Activated CD4-positive, CD25-positive, alpha-beta regulatory T cell (primary cell): ENCODE measurements around the gene MRPL24.
A peak's percentile ranks its signal among the peaks of the same experiment; 100 is the strongest.

ENCODE experiments used
- DNase-seq, 4 experiments: peaks; one replicate each; lab custom pipeline; 2025; lab: John Stamatoyannopoulos, UW

The MRPL24 gene

GRCh38 chr1:156709757-156710489 is 31.0 kb downstream of the MRPL24 start:
- no peak for DNase-seq

- DNase-seq, result no peak
Measured at GRCh38 chr1:156709031-156709430, 31.9 kb downstream of the MRPL24 start.

GRCh38 chr1:156708218-156708661 is 32.6 kb downstream of the MRPL24 start:
- no peak for DNase-seq

- no peak for DNase-seq
Measured at GRCh38 chr1:156707417-156708217, 33.3 kb downstream of the MRPL24 start.

- no peak for DNase-seq
Measured at GRCh38 chr1:156706657-156707416, 34.1 kb downstream of the MRPL24 start.

GRCh38 chr1:156705918-156706656 is 34.8 kb downstream of the MRPL24 start:
- DNase-seq, result peak; percentile 32 to 58 (median 42)

- no peak for DNase-seq
Measured at GRCh38 chr1:156705321-156705917, 35.5 kb downstream of the MRPL24 start, which contains the start of gene CRABP2. Gene CRABP2 (minus strand): TSS chr1:156705583. CDS start chr1:156705446, 137 bp downstream.

- DNase-seq, result peak in 2 of 4 experiments; percentile 10 to 11
Measured at GRCh38 chr1:156704930-156705320, 36.0 kb downstream of the MRPL24 start.

- DNase-seq, result no peak
Measured at GRCh38 chr1:156704166-156704711, 36.6 kb downstream of the MRPL24 start.

- no peak for DNase-seq
Measured at GRCh38 chr1:156703741-156704140, 37.1 kb downstream of the MRPL24 start.

- DNase-seq, result no peak
Measured at GRCh38 chr1:156703336-156703735, 37.6 kb downstream of the MRPL24 start.

- DNase-seq, result no peak
Measured at GRCh38 chr1:156700736-156701531, 40.0 kb downstream of the MRPL24 start.

- no peak for DNase-seq
Measured at GRCh38 chr1:156698995-156699394, 41.9 kb downstream of the MRPL24 start.

- DNase-seq, result no peak
Measured at GRCh38 chr1:156697481-156697880, 43.4 kb downstream of the MRPL24 start.

- DNase-seq, result no peak
Measured at GRCh38 chr1:156696755-156697154, 44.1 kb downstream of the MRPL24 start.

GRCh38 chr1:156694690-156694962 is 46.3 kb downstream of the MRPL24 start:
- no peak for DNase-seq

- DNase-seq, result no peak
Measured at GRCh38 chr1:156693848-156694689, 46.8 kb downstream of the MRPL24 start.

- no peak for DNase-seq
Measured at GRCh38 chr1:156692925-156693847, 47.7 kb downstream of the MRPL24 start.
